HG02943 (cell line): ENCODE results near the gene SLC43A3.

Experiments used
- ATAC-seq: cut with Tn5 transposase; IDR thresholded peaks from one replicate; pipeline ENCODE4 v1.9.1; 2021; ENCODE audit warnings: mild to moderate bottlenecking, low read depth, moderate library complexity; ENCODE audit not compliant: unreplicated experiment

The SLC43A3 gene

GRCh38 chr11:57426929-57427726 is at the start of gene SLC43A3:
SLC43A3 (minus strand) TSS chr11:57427121; CDS start chr11:57426172, 949 bp downstream.
- peak; percentile 56 for ATAC-seq

- ATAC-seq: peak; percentile 36
These were observed 49.3 kb upstream of the SLC43A3 start for GRCh38 chr11:57476047-57476756.

GRCh38 chr11:57475671-57476046 is 48.7 kb upstream of the SLC43A3 start:
- ATAC-seq: no peak

GRCh38 chr11:57475191-57475590 is 48.3 kb upstream of the SLC43A3 start:
- no peak for ATAC-seq

GRCh38 chr11:57474803-57475115 is 47.8 kb upstream of the SLC43A3 start:
- ATAC-seq: no peak

- ATAC-seq: no peak
These were observed 47.3 kb upstream of the SLC43A3 start for GRCh38 chr11:57474017-57474802.

- ATAC-seq: no peak
These were observed 46.4 kb upstream of the SLC43A3 start for GRCh38 chr11:57473285-57473841.

- no peak for ATAC-seq
These were observed 44.6 kb upstream of the SLC43A3 start for GRCh38 chr11:57471496-57471895.

- ATAC-seq: no peak
These were observed 42.3 kb upstream of the SLC43A3 start for GRCh38 chr11:57469268-57469667.

GRCh38 chr11:57468276-57468675 is 41.4 kb upstream of the SLC43A3 start:
- no peak for ATAC-seq

GRCh38 chr11:57467508-57468157 is 40.7 kb upstream of the SLC43A3 start:
- no peak for ATAC-seq

- ATAC-seq: no peak
These were observed 39.8 kb upstream of the SLC43A3 start for GRCh38 chr11:57466680-57467079.

GRCh38 chr11:57464539-57465181 is 37.7 kb upstream of the SLC43A3 start:
- ATAC-seq: no peak

GRCh38 chr11:57463671-57464538 is 37.0 kb upstream of the SLC43A3 start:
- ATAC-seq: no peak

- no peak for ATAC-seq
These were observed 35.7 kb upstream of the SLC43A3 start for GRCh38 chr11:57462597-57462996.

GRCh38 chr11:57461841-57462489 is 35.0 kb upstream of the SLC43A3 start:
- no peak for ATAC-seq

GRCh38 chr11:57460758-57461749 is 34.1 kb upstream of the SLC43A3 start:
- ATAC-seq: no peak
